Endometrial microvascular endothelial cells (primary cell): ENCODE results near the gene BRMS1. TPM values are rescaled to one million over a fixed set of nuclear protein-coding genes. Genes with fewer than 3 reads are reported as not detected.
"Not testable (repeated sequence)": the region's sequence is repeated elsewhere in the genome, so short reads cannot be mapped to it uniquely, and the experiment has no call there.

Experiments
- in situ Hi-C: cut with HindIII; loops from 2 replicates; pipeline ENCODE4 v1.10.0; 2017; ENCODE audit warnings: low sequenced_read_pairs, low pct_unique_long_range_greater_than_20kb; ENCODE audit errors: inconsistent ontology term
- total RNA-seq: library from RNA; depleted of rRNA; stranded (reverse); fragments of >200 nt; gene quantifications from one replicate; pipeline ENCODE4 v1.2.3, GENCODE V29; 2015; ENCODE audit errors: inconsistent ontology term

Gene BRMS1, protein sequence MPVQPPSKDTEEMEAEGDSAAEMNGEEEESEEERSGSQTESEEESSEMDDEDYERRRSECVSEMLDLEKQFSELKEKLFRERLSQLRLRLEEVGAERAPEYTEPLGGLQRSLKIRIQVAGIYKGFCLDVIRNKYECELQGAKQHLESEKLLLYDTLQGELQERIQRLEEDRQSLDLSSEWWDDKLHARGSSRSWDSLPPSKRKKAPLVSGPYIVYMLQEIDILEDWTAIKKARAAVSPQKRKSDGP
- 102 TPM for total RNA-seq

DNA sequence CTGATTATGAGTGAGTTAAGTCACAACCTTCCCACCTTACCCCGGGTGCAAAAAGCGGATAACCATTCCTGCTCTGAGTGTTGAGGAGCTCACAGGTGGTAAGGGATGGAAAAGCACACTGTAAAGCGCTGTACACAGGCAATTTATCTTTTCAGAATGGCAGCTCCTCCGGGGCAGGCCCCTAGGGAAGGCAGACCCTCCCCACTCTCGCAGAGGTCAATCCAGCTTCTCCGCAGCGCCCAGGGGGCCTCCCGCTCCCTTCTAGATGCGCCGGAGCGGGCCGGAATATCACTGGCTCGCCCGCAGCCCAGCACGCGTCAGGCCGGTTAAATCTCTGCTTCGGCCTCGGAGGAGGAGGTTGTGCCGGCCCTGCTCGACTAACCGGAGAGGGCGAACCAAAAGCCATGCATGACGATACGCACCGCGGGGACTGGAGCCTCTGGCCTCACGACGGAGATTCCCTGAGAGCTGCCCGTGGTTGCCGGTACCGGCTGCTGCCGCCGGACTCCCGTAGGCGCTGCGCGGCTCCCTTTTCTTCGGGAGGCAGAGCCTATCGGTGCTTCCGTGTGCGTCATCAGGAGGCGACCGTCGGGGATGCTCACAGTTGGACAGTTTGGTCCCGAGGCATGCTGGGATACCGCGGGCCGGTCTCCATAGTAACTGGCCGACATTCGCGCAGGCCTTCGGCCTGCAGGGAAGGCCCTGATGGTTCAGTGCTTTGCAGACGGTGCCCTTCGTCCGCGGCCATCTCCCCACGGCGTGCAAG, at the start of gene BRMS1:
TSS of gene BRMS1 (minus strand) at position 555 of the 766 bp plus-strand sequence. CDS start 2,870 bp downstream, outside the sequence.
- in situ Hi-C loops = no loop called here

DNA sequence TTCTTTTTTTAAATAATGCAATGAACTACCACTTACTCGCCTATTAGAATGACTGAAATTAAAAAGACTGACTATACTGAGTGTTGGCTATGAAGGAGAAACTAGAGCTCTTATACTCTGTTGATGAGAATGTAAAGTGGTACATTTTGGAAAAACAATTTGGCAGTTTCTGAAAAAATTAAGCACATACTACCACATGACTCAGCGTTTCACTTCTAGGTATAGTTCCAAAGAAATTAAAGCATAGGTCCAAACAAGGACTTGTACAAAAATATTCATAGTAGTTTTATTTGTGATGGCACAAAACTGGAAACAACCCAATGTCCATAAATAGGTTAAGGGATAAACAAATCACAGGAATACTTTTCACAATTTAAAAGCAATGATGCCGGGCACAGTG, 49.0 kb upstream of the BRMS1 start:
- in situ Hi-C loops = no loop called here

DNA sequence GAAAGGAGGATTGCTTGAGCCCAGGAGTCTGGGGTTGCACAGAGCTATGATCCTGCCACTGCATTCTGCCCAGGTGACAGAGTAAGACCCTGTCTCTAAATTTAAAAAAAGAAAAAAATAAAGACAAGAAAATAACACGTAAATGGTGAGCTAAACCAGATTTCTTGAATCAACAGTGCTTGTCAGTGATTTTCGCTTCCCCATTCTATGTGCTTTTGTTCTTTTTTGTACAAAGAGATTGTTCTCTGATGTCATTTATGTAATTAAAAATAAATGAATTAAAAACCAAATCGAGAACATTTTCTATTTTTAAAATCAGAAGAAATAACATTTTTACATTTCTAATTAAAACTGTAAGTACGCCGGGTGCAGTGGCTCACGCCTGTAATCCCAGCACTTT, 46.4 kb upstream of the BRMS1 start:
- in situ Hi-C loops = no loop called here

DNA sequence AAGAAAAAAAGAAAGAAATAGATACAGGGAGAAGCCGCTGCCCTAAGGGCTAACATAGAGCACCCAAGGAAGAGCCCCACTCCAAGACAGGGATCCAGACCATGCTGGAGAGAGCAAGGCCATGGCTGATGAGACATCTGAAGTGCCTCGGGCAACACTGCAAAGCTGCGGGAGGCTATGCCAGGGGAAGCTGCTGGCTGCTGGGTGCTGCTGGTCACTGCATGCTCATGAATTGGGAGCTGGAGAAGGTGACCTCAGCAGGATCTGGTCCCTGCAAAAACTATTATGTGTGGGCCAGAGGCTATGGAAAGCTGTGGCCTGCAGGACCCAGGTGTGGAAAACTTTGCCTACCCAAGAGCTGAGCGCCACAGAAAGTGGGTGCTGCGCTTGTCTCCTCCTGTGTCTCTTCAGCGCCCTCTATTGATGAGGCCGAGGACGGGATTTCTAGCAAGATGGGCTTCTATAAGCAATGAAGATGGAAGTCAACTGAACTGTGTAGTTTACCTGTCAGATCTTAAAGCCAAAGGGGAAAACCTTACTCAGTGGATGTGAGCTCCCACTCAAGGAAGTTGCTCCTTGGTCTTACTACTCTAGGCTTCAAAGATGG, 44.0 kb upstream of the BRMS1 start:
- in situ Hi-C loops = no loop called here

DNA sequence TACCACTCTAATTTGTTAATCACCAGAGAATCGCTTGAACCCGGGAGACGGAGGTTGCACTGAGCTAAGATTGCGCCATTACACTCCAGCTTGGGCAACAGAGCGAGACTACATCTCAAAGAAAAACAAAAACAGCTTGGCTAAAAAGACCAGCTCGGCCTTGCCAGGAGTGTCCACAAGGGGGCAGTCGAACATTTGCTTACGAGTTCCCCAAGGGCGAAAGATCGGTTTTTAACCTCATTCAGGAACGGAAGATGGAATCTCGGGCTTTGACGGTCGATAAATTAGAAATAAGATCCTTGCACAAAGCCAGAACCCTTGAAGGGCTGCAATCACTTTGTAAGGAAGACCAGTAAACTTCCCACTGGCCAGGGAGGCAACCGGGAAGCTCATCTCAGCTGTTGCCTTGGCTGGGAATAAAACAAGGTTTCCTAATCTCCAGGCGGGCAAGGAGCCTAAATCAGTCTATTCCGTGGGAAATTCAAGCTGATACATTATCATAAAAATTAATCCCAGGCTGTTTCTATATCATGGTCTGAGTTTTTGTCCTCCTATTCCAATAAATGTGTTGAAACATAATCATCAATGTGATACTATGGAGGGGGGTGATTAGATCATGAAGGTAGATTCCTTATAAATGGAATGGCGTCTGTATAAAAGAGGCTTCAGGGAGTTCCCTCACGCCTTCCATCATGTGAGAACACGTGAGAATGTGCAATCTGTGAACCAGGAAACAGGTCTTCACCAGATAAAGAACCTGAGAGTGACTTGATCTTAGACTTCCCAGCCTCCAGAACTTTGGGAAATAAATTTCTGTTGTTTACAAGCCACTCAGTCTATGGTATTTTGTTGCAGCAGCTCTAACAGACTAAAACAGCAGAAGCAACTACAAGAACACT, 41.5 kb upstream of the BRMS1 start:
- in situ Hi-C loops = no loop called here

DNA sequence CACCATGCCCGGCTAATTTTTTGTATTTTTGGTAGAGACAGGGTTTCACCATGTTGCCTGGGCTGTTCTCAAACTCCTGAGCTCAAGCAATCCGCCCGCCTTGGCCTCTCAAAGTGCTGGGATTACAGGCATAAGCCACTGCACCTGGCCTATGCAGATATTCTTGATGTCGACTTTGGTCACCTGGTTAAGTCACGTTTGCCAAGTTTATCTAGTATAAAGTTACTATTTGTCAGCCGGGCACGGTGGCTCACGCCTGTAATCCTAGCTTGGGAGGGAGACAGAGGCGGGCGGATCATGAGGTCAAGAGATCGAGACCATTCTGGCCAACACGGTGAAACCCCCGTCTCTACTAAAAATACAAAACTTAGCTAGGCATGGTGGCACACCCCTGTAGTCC, 39.4 kb upstream of the BRMS1 start:
- in situ Hi-C loops = not testable (repeated sequence)

DNA sequence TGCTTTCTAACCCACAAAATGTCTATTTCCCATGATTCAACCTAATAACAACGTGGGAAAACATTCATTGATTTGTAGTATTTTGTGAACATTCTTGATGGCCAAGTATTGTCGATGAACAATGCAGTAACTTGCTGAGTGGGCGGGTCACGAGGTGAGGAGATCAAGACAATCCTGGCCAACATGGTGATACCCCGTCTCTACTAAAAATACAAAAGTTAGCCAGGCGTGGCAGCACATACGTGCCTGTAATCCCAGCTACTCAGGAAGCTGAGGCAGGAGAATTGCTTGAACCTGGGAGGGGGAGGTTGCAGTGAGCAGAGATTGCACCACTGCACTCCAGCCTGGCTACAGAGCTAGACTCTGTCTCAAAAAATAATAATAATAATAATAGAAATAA, 35.4 kb upstream of the BRMS1 start:
- in situ Hi-C loops = not testable (repeated sequence)

DNA sequence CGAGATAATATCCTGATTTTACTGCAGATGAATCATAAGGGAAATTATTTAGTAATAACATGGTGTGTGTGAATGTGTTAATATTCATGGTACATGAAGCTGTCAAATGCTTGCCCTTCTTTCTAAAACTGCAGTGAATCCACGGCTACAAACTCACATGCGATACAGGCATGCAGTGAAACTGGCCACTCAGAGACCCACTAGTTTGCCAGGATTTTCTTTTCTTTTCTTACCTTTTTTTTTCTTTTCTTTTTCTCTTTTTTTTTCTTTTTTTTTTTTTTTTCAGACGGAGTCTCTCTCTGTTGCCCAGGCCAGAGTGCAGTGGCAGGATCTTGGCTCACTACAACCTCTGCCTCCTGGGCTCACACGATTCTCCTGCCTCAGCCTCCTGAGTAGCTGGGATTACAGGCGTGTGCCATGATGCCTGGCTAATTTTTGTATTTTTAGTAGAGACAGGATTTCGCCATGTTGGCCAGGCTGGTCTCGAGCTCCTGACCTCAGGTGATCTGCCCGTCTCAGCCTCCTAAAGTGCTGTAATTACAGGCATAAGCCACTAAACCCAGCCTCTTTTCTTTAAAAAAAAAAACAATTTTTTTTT, 28.9 kb upstream of the BRMS1 start:
- in situ Hi-C loops = not testable (repeated sequence)

DNA sequence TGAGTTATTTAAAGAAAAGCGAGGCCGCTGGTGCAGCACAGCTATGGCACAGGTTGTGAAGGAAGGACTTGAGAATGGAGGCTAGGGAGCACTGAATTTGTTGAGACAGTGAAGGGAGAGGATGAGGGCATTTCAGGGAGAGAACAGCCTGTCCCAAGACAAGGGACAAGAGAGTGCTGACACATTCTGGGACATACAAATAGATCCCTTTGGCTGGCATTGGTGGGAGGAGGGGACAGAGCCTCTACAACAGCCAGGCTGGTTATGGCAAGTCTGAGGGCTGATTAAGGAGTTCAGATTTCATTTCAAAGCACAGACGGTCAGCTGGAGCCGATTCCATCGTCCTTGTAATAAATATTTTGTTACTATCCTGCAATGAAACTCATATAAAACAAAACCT, 28.4 kb upstream of the BRMS1 start:
- in situ Hi-C loops = no loop called here

DNA sequence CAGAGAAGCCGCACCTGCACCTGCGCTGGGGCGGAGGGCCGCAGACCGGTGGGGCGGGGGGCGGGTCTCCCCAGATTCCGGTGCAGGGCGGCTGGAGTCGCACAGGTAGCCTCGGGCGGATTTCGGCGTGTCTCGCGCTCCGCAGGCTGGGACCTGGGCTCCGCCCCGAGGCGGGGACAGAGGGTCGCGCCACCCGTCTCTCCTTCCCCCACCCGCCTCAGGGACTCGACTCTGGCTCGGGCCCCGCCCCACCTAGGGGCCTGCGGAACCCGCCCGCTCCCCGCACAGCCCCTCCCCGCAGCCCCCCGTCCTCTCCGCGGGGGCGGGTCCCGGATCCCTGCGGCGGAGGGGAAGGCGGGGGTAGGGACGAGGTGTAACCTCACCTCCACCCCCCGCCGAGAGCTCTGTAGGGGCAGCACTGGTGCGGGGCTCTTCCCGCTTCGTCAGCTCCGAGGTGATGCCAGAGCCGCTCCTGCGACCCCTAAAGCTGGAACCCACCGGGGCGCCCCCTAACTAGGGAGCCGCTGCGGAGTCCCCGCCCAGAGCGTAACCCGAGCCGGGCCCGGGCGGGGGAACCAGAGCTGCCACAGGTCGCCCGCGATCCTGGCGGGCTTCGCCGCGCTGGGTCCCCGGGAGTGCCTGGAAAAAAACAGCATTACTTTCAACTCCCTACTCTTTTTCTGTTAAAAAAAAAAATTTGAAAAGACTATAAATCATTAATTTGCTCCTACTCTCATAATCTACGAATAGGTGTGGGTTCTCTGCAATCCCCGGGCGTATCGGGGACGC, 26.9 kb upstream of the BRMS1 start, which contains the start of gene SLC29A2:
TSS of gene SLC29A2 (minus strand) at position 134 of the 789 bp plus-strand sequence. CDS start 169 bp downstream, outside the sequence.
- in situ Hi-C loops = no loop called here

DNA sequence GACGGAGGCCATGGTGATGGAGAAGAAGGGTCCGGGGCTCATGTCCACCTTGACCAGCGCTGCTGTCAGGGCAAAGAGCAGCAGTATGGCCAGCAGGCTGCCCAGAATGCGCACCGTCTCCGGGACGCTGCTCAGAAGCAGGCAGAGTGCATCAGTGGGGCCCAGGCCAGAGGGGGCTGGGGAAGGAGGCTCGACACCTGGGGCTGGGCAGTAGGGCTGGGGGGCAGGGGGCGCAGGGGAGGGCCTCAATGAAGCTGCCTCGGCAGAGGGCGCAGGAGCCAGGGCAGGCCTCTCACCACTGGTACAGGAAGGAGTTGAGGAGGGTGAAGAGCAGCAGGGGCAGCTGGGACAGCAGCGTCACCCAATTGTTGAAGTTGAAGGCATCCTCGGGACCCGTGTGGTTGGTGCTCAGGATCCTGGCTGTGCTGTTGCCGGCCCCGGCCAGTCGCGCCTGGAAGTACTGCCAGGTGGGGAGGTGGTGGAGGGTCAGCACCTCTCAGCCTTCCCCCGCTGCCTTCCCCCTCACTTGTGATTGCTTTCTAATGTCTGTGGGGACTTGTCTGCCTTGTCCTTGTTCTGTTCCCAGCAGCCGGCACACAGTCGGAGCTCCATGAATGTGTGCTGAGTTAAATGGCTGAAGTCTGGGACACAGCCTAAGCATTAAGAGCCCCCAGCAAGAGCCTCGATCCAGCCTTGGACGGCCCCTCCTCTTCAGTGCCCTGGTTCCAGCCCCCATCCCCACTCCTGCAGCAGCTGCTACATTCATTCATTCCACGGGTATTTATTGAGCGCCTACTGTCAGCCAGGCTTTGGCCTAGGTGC, 24.4 kb upstream of the BRMS1 start:
- in situ Hi-C loops = no loop called here

DNA sequence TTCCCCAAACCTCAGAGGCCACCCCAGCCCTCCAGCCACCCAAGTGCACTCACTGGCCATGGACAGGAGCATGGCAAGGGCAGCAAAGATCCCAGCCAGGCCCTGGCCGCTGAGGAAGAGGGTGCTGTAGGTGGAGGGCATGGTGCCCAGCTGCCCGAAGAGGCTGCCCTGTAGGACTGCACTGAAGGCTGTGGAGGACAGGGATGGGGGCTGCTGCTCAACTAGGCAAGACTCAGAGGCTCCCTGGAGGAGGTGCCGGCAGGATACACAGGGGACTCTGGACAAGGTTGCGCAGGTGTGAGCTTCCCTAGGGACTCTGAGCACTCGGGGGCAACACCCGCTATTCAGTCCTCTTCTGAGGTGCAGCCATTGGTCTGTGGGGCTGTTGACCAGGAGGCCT, 23.6 kb upstream of the BRMS1 start:
- in situ Hi-C loops = no loop called here

DNA sequence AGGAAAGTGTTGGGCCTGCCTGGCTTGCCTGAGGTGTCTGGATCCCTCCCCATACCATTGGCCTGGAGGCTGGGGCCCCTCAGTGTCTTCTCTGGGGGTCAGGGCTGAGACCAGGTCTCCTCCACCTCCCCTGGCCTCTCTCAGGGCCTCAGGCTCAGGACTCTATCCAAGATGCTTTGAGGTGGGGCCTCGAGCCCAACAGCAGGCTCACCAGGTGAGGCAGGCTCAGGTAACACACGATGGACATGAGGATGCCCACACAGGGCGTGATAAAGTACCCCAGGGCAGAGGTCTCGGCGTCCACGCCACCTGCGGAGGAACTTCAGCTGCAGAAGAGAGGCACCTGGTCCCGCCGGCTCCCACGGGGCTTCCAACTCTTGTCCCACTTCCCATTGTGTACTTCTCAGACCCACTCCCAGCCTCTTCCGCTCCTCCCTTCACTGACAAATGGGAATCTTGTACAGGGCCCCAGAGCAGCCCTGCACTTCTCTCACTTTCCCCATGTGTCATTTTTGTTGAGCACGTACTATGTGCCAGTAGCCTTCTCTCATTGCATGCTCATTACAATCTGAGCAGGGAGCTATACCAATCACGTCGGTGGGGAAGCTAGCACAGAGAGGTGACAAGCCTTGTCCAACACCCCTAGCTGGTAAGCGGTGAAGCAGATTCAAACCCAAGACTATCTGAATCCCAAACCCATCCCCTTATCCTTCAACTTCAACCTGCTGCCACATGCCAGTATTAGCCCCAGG, 22.8 kb upstream of the BRMS1 start:
- in situ Hi-C loops = no loop called here

DNA sequence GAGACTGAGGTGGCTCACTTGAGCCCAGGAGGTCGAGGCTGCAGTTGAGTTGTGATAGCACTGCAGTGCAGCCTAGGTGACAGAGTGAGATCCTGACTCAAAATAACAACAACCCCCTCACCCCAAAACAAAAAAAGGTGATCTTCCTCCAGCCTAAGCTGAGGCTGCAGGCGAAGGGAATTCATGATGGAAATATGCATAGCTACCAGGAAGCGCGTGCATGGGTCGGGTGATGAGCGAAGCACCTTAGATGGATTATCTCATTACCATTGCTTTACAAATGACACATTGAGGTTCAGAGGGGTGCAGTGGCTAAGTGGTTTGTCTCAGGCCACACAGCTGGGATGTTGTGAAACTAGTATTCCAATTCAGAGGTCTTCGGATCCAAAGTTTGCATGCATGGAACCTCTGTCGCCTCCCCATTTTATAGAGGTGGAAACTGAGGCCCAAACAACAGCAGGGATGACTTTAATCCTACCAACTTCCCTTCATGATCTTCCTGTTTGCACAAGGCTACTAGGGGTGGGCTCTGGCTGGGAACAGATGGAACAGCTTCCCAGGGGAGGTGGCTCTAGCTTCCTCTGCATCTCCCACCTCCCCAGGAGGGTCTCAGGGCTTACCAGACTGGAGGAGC, 22.1 kb upstream of the BRMS1 start:
- in situ Hi-C loops = no loop called here

DNA sequence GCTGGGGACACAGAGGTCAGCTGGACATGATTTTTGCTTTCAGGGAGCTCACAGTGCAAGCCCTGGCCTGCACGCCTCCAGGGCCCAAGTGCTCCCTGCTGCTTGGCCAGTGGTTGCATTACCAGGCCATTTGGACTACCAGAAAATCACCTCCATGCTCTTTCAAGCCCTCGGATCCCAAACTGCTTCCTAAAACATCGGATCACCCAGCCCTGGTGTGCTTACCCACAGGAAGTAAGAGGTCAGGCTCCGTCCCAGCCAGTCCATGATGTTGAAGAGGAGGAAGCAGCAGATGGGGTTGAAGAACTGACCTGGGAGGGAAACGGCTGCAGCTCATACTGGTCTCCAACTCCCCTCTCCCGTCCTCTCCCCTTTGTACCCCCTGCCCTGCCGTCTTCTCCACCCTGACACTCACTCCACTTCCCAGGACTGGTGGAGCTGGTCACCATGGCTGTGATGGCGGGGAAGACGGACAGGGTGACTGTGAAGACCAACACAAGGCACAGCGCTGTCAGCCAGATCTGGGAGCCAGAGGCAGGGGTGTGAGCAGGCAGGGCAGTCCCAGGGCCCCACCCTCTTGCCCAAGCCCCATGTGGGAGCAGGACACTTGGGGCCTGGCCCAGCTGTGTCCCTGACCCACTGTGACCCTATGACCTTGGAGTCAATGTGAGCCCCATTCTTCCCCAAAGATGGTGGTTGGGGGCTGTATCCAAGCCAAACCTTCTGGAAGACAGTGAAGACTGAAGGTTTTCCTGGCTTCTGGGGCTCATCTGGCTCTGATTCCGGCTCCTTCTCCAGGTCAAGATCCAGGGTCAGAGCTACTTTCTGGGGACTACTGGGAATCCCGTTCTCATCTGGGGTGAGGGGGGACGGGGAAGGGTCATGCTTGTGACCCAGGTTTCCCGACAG, 21.1 kb upstream of the BRMS1 start:
- in situ Hi-C loops = no loop called here
